ENCODE data around the gene PCDHGA1. TPM values are rescaled to one million over a fixed set of nuclear protein-coding genes. Genes with fewer than 3 reads are reported as not detected.

PCDHGA1 gene
- polyA plus RNA-seq, 1 donor (not counting 4 experiments of a cell fraction or from before 2014, with no cell fraction given) = 0.09 TPM

- no peaks in the 10 kb centered on the region for H4K20me1 ChIP-seq (ENCODE audit: control insufficient read depth, extremely low read depth, insufficient read depth, low read length)
- TF ChIP-seq EZH2 (IDR thresholded peaks at IDR 0.05; ENCODE audit: low read length) = no peak
- no peak for TF ChIP-seq CTCF (optimal IDR thresholded peaks at IDR 0.05 in 1 of 3, IDR thresholded peaks at IDR 0.05 in 1 of 3, conservative IDR thresholded peaks at IDR 0.05 in 1 of 3; ENCODE audit: extremely low read depth in 1 of 3, insufficient read depth in 2 of 3, low read length in 3 of 3)
- no peak overlapping the region for H3K4me2 ChIP-seq (ENCODE audit: control insufficient read depth, extremely low read depth, insufficient read depth, low read depth, low read length)
- H3K9ac ChIP-seq (ENCODE audit: control insufficient read depth, extremely low read depth, insufficient read depth, low read length) = no peak overlapping the region
- no peak overlapping the region for H3K27ac ChIP-seq (ENCODE audit: control insufficient read depth, insufficient read depth, low read length)
- no peaks in the 10 kb centered on the region for H3K27me3 ChIP-seq (ENCODE audit: control insufficient read depth, extremely low read depth, insufficient read depth, low read length)
- no peak overlapping the region for H3K4me3 ChIP-seq (ENCODE audit: control insufficient read depth in 2 of 3, extremely low read depth in 1 of 3, insufficient read depth in 2 of 3, low read depth in 1 of 3, low read length in 3 of 3)
- dilution Hi-C loops (cut with MboI; ENCODE audit: extremely low pct_ligation_motif_present, low sequenced_read_pairs) = no loop called here
- FAIRE-seq = no peak
- no peaks in the 10 kb centered on the region for H3K9me3 ChIP-seq (ENCODE audit: control insufficient read depth, low read depth, low read length)
- H3K9me1 ChIP-seq (ENCODE audit: control insufficient read depth, extremely low read depth, insufficient read depth, low read length) = no peaks in the 10 kb centered on the region
- peaks cover 0 to 19% of the 10 kb centered on the region in 2 experiments for H3K36me3 ChIP-seq (ENCODE audit: control insufficient read depth in 2 of 2, extremely low read depth in 1 of 2, insufficient read depth in 2 of 2, low read length in 2 of 2)
- DNase-seq (ENCODE audit: low read depth, low spot score) = no peak
- no peaks in the 10 kb centered on the region for H3K79me2 ChIP-seq (ENCODE audit: control insufficient read depth, insufficient read depth, low read length)
- H2AFZ ChIP-seq (ENCODE audit: control insufficient read depth, low read length) = no peak overlapping the region
- H3K4me1 ChIP-seq (ENCODE audit: control insufficient read depth, extremely low read depth, insufficient read depth, low read length) = peaks cover 13% of the 10 kb centered on the region
These were observed 177.2 kb downstream of the PCDHGA1 start for GRCh38 chr5:141507387-141508091.

- no peak overlapping the region for H3K9ac ChIP-seq (ENCODE audit: control insufficient read depth, extremely low read depth, insufficient read depth, low read length)
- no peak overlapping the region for H3K27ac ChIP-seq (ENCODE audit: control insufficient read depth, insufficient read depth, low read length)
- H3K4me3 ChIP-seq (ENCODE audit: control insufficient read depth in 2 of 3, extremely low read depth in 1 of 3, insufficient read depth in 2 of 3, low read depth in 1 of 3, low read length in 3 of 3) = no peak overlapping the region
- H2AFZ ChIP-seq (ENCODE audit: control insufficient read depth, low read length) = no peak overlapping the region
- H3K9me3 ChIP-seq (ENCODE audit: control insufficient read depth, low read depth, low read length) = no peaks in the 10 kb centered on the region
- peaks cover 22% of the 10 kb centered on the region for H3K4me1 ChIP-seq (ENCODE audit: control insufficient read depth, extremely low read depth, insufficient read depth, low read length)
- FAIRE-seq (no peak), DNase-seq (ENCODE audit: low read depth, low spot score) (no peak)
- H3K79me2 ChIP-seq (ENCODE audit: control insufficient read depth, insufficient read depth, low read length) = no peaks in the 10 kb centered on the region
- H3K27me3 ChIP-seq (ENCODE audit: control insufficient read depth, extremely low read depth, insufficient read depth, low read length) = no peaks in the 10 kb centered on the region
- TF ChIP-seq EZH2 (IDR thresholded peaks at IDR 0.05; ENCODE audit: low read length) (no peak), CTCF (optimal IDR thresholded peaks at IDR 0.05 in 1 of 3, IDR thresholded peaks at IDR 0.05 in 1 of 3, conservative IDR thresholded peaks at IDR 0.05 in 1 of 3; ENCODE audit: extremely low read depth in 1 of 3, insufficient read depth in 2 of 3, low read length in 3 of 3) (no peak)
- H3K9me1 ChIP-seq (ENCODE audit: control insufficient read depth, extremely low read depth, insufficient read depth, low read length) = no peaks in the 10 kb centered on the region
- H4K20me1 ChIP-seq (ENCODE audit: control insufficient read depth, extremely low read depth, insufficient read depth, low read length) = no peaks in the 10 kb centered on the region
- dilution Hi-C loops (cut with MboI; ENCODE audit: extremely low pct_ligation_motif_present, low sequenced_read_pairs) = no loop called here
- H3K4me2 ChIP-seq (ENCODE audit: control insufficient read depth, extremely low read depth, insufficient read depth, low read depth, low read length) = no peak overlapping the region
- peaks cover 0 to 19% of the 10 kb centered on the region in 2 experiments for H3K36me3 ChIP-seq (ENCODE audit: control insufficient read depth in 2 of 2, extremely low read depth in 1 of 2, insufficient read depth in 2 of 2, low read length in 2 of 2)
These were observed 178.1 kb downstream of the PCDHGA1 start for GRCh38 chr5:141508440-141508797.

Measured in keratinocyte (primary cell).